Stomach smooth muscle (tissue), 2 donors: ENCODE results near the gene ADM2.

ENCODE experiments used
- H3K27ac ChIP-seq: one replicate; pipeline ENCODE4 v1.7.0; 2013; ENCODE audit warnings: mild to moderate bottlenecking, low read length, inconsistent platforms
- H3K27me3 ChIP-seq, 2 donors: one replicate each; pipeline ENCODE4 v1.7.0; 2013; ENCODE audit warnings: low read length in 2 of 2; ENCODE audit not compliant: insufficient read depth in 2 of 2, control insufficient read depth in 1 of 2
- H3K36me3 ChIP-seq, 2 donors: one replicate each; pipeline ENCODE4 v1.7.0; 2013; ENCODE audit warnings: low read length in 2 of 2; ENCODE audit not compliant: control insufficient read depth in 2 of 2, insufficient read depth in 2 of 2
- H3K4me1 ChIP-seq: one replicate; pipeline ENCODE4 v1.7.0; 2013; ENCODE audit warnings: low read length; ENCODE audit not compliant: control insufficient read depth, insufficient read depth
- H3K4me3 ChIP-seq, 2 donors: one replicate each; pipeline ENCODE4 v1.7.0; 2013; ENCODE audit warnings: low read length in 2 of 2
- H3K9ac ChIP-seq, 2 donors: one replicate each; pipeline ENCODE4 v1.7.0; 2013; ENCODE audit warnings: low read length in 2 of 2, mild to moderate bottlenecking in 1 of 2
- H3K9me3 ChIP-seq, 2 donors: one replicate each; pipeline ENCODE4 v1.7.0; 2013; ENCODE audit warnings: low read length in 2 of 2; ENCODE audit not compliant: control insufficient read depth in 2 of 2
- donor health status: healthy.
- donor health status: Pancreatic carcinoma.

The ADM2 gene

DNA sequence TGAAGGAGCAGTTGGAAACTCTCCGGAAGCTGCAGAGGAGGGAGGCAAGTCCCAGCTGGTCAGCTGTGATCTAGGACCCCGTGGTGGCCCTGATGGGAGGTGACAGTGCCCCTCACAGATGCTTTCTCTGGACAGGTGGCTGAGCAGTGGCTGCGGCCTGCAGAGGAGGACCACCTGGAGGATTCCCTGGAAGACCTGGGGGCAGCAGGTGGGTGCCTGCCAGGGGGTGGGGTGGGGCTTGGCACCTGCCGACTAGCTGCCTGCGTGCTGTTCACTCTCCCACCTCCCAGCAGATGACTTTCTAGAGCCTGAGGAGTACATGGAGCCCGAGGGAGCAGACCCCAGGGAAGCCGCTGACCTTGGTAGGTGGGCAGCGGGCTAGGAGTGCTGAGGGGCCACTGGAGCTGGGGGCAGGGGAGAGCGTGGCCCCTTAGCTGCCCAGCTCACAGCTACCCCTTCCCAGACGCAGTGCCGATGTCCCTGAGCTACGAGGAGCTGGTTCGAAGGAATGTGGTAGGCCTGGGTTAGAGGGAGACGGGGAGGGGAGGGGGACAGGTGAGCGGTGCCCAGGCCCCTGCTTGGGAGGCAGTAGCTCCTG lies 41.0 kb downstream of the ADM2 start:
- no peak overlapping the region for H3K27ac ChIP-seq
- no peaks in the 10 kb centered on the region for H3K9me3 ChIP-seq
- H3K27me3 ChIP-seq = no peaks in the 10 kb centered on the region
- peaks cover 34 to 42% of the 10 kb centered on the region in 2 donors for H3K36me3 ChIP-seq
- no peak overlapping the region for H3K9ac ChIP-seq
- H3K4me1 ChIP-seq = peaks cover 31% of the 10 kb centered on the region
- H3K4me3 ChIP-seq = no peak overlapping the region

- no peak overlapping the region for H3K4me3 ChIP-seq
- no peak overlapping the region for H3K27ac ChIP-seq
- peaks cover 33% of the 10 kb centered on the region for H3K4me1 ChIP-seq
- no peaks in the 10 kb centered on the region for H3K9me3 ChIP-seq
- H3K36me3 ChIP-seq = peaks cover 29 to 36% of the 10 kb centered on the region in 2 donors
- H3K9ac ChIP-seq = no peak overlapping the region
- H3K27me3 ChIP-seq = no peaks in the 10 kb centered on the region
Measured at GRCh38 chr22:50522806-50523438, 41.6 kb downstream of the ADM2 start.

- Histone ChIP-seq H3K4me3 (no peak overlapping the region), H3K9ac (no peak overlapping the region), H3K36me3 (peaks cover 25 to 31% of the 10 kb centered on the region in 2 donors)
Measured at GRCh38 chr22:50523458-50523805, 42.1 kb downstream of the ADM2 start.

GRCh38 chr22:50523806-50524675 lies 42.7 kb downstream of the ADM2 start:
- Histone ChIP-seq H3K4me3 (peak overlapping the region; percentile 72 to 80), H3K27ac (no peak overlapping the region)

More at GRCh38 chr22:50523458-50523805, 42.1 kb downstream of the ADM2 start:
- Histone ChIP-seq H3K27ac (no peak overlapping the region), H3K4me1 (peaks cover 33% of the 10 kb centered on the region), H3K27me3 (no peaks in the 10 kb centered on the region), H3K9me3 (no peaks in the 10 kb centered on the region)

GRCh38 chr22:50524676-50525103 lies 43.3 kb downstream of the ADM2 start:
- H3K4me1 ChIP-seq = peaks cover 39% of the 10 kb centered on the region

More at GRCh38 chr22:50523806-50524675, 42.7 kb downstream of the ADM2 start:
- H3K36me3 ChIP-seq = peaks cover 19 to 25% of the 10 kb centered on the region in 2 donors
- peaks cover 33% of the 10 kb centered on the region for H3K4me1 ChIP-seq
- H3K9me3 ChIP-seq = no peaks in the 10 kb centered on the region
- H3K9ac ChIP-seq = peak overlapping the region in 1 of 2 donors; percentile 70
- peaks cover 0 to 2% of the 10 kb centered on the region in 2 donors for H3K27me3 ChIP-seq

GRCh38 chr22:50525104-50525857 lies 43.9 kb downstream of the ADM2 start, which contains the start of gene SCO2:
TSS of gene SCO2 (minus strand) at chr22:50525598. CDS start at chr22:50524411, 1,187 bp downstream.
- Histone ChIP-seq H3K27ac (peak within 1 kb of the TSS; percentile 74), H3K27me3 (peaks cover 3 to 15% of the 10 kb centered on the region in 2 donors), H3K4me3 (peak within 1 kb of the TSS; percentile 72 to 80), H3K9me3 (no peaks in the 10 kb centered on the region), H3K4me1 (peaks cover 43% of the 10 kb centered on the region), H3K9ac (peak within 1 kb of the TSS; percentile 62 to 70), H3K36me3 (peaks cover 13 to 20% of the 10 kb centered on the region in 2 donors)

More at GRCh38 chr22:50524676-50525103, 43.3 kb downstream of the ADM2 start:
- Histone ChIP-seq H3K36me3 (peaks cover 13 to 20% of the 10 kb centered on the region in 2 donors), H3K27me3 (peaks cover 2 to 9% of the 10 kb centered on the region in 2 donors), H3K27ac (peak overlapping the region; percentile 74), H3K9me3 (no peaks in the 10 kb centered on the region), H3K9ac (peak overlapping the region; percentile 62 to 70), H3K4me3 (peak overlapping the region; percentile 72 to 80)

- H3K27ac ChIP-seq = peak overlapping the region; percentile 74
- H3K27me3 ChIP-seq = peaks cover 6 to 20% of the 10 kb centered on the region in 2 donors
- peak overlapping the region; percentile 58 to 59 for H3K9ac ChIP-seq
- H3K4me1 ChIP-seq = peaks cover 48% of the 10 kb centered on the region
- peak overlapping the region; percentile 72 to 80 for H3K4me3 ChIP-seq
- H3K9me3 ChIP-seq = no peaks in the 10 kb centered on the region
- H3K36me3 ChIP-seq = peaks cover 13 to 20% of the 10 kb centered on the region in 2 donors
Measured at GRCh38 chr22:50525858-50526107, 44.4 kb downstream of the ADM2 start.

GRCh38 chr22:50526108-50526833 lies 44.9 kb downstream of the ADM2 start:
- H3K9ac ChIP-seq = peak overlapping the region; percentile 58 to 59
- peaks cover 10 to 24% of the 10 kb centered on the region in 2 donors for H3K27me3 ChIP-seq
- peaks cover 53% of the 10 kb centered on the region for H3K4me1 ChIP-seq
- H3K36me3 ChIP-seq = peaks cover 12 to 16% of the 10 kb centered on the region in 2 donors
- no peaks in the 10 kb centered on the region for H3K9me3 ChIP-seq
- peak overlapping the region; percentile 72 to 80 for H3K4me3 ChIP-seq
- H3K27ac ChIP-seq = peak overlapping the region; percentile 74

DNA sequence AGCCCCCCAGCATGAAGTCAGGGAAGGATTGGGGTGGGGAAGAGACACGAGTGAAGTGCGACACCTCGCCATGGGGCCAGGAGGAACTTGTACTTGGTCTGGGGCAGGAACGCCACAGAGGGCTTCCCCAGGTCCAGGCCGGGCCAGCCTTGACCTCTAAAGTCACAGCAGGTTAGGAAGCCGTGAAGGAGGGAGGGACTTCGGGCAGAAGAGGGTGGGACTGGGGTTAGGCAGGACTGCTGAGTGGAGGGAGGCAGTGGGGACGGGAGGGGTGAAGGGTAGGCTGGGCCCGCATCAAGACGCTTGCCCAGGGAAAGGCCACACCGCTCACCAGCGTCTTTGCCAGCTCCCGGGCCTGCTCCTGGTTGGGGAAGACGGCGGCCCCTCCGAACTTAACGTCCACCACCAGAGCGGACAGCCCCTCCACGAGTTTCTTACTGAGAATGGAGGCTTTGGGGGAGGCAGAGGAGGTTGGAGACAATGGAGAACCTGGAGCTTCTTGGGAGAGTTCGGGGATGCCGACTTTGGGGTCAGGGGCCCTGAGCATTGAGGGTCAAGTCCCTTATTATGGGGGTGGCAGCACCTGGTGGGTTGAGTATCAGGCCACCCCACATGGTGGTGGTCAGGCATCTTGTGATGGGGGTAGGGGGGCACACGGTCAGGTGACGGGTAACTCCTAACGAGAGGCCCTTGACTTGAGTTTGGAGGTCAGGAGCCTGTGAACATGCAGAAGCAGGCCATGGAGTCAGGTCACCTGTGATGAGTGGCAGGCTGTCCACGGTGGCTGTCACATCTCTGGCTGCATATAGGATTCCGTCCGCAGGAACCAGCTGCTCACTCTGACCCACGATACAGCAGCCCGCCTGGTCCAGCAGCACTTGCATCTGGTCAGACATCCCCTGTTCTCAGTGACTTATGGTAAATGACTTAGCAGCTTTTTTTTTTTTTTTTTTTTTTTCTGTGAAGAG lies 45.8 kb downstream of the ADM2 start:
- Histone ChIP-seq H3K4me1 (peaks cover 61% of the 10 kb centered on the region), H3K9me3 (no peaks in the 10 kb centered on the region), H3K36me3 (peaks cover 5 to 9% of the 10 kb centered on the region in 2 donors), H3K4me3 (peak overlapping the region; percentile 72 to 80), H3K27ac (peak overlapping the region; percentile 74), H3K27me3 (peaks cover 10 to 33% of the 10 kb centered on the region in 2 donors), H3K9ac (peak overlapping the region in 1 of 2 donors; percentile 58)
